Epidermal melanocyte (primary cell): ENCODE measurements around the gene SLC6A11.

Experiments used
- DNase-seq: peaks from one replicate; pipeline ENCODE4 v3.0.0; 2011; ENCODE audit warnings: low spot score; ENCODE audit not compliant: insufficient read length

The SLC6A11 gene

DNA sequence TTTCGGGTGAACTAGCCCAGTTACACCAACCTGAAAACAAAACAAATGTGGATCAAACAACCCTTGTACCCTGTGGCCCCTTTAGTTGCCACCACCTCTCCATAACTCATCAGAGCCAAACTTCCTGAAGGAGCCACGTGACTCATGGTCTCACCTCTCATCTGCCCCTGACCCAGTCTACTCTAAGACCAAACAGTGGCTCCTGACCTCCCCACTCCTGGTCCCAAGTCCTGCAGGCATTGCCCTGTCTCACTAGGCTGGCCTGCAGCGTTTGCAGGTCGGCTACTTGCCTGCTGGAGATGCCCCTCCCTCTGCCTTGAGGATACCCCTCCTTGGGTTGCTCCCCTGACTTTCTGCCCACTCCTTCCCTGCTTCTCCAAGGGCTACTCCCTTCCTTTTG lies 23.1 kb downstream of the SLC6A11 start:
- no peak for DNase-seq

GRCh38 chr3:10841100-10841499 lies 25.1 kb downstream of the SLC6A11 start:
- DNase-seq = no peak

- no peak for DNase-seq
These were observed 27.4 kb downstream of the SLC6A11 start for GRCh38 chr3:10843378-10843777.

DNA sequence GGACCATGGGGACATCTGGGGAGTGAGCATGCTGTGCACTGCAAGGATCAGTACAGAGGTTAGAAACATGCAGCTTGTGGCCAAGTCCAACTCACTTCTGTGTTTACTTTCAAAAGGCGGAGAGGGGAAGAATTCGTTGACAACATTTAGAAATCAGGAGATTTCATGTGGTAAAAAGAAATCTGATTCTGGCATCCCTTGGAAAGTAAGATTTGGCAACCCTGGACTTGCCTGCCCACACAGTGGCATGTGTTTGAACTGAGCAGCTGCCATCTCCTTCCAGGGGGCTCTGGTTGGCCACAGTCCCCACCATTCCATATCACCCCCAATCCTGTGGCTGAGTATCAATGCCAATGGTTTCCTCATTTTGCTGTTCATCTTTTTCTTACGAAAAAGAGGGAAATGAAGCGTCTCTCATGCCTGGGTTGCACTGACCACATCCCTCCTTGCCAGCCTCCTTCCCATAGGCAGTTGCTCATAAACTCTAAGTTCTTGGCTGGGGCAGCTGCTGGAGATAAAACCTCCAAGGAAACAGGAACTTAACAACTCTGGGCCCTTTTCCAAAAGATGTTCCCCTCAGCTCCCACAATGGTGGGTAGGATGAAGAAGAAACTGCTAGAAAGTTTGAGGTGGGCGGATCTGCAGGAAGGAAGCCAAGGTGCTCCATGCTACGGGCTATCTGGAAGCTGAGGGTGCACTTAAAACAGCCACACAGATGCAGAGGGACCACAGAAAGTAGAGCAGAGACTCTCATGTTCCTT lies 29.2 kb downstream of the SLC6A11 start:
- no peak for DNase-seq

DNA sequence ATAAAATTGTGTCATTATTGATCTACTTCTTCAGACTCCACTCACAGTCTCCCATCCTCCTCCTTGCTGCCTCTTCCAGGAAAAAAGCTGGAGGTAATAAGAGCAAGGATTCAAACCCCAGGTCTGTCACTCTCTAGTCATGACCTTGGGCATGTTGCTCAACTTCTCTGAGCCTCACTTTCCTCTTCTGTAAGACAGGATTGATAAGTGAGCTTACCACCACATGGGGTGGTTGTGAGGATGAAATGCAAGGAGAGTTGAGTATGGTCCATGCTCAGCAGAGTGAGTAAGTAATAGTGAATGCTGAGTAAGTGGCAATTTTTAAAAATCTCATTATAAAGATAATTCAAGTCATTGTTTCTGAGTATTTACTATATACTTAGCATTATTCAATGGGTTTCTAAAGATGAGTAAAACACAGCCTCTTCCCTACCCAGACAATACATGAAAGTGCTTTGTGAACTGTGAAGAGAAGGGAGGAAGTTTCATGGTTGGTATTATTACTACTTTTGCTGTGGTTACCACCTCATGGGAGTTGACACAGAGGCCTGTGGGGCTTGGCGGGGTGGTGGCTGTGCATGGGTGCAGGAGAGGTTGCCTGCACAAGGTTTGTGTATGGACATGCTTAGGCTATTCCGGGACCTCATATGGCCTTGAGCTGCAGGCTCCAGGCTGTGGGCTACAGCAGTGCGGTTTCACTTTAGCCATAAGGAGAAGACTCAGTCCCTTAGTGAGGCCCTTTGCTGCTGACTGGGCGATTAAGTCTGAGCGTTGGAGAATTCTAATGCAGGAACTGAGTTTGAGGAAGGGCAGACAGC lies 30.0 kb downstream of the SLC6A11 start:
- no peak for DNase-seq

- no peak for DNase-seq
These were observed 30.6 kb downstream of the SLC6A11 start for GRCh38 chr3:10846657-10846975.

DNA sequence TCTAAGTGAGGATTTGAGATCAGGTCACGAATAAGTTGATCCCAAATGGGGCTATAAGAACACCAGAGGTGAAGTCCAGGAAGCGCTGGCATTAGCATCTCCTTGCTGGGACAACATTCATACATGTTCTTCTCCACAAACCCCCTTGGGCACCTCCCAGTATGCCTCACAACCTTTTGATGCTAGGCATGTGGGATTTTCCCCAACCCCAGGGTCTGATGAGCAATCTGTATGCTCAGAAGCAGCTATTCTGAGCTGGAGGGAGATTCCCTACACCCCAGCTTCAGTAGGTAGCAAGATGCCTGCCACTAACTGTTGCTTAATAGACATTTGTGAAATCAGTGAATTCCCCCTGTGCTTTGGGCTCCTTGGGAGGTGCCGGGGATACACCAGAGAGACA lies 32.2 kb downstream of the SLC6A11 start:
- no peak for DNase-seq

DNA sequence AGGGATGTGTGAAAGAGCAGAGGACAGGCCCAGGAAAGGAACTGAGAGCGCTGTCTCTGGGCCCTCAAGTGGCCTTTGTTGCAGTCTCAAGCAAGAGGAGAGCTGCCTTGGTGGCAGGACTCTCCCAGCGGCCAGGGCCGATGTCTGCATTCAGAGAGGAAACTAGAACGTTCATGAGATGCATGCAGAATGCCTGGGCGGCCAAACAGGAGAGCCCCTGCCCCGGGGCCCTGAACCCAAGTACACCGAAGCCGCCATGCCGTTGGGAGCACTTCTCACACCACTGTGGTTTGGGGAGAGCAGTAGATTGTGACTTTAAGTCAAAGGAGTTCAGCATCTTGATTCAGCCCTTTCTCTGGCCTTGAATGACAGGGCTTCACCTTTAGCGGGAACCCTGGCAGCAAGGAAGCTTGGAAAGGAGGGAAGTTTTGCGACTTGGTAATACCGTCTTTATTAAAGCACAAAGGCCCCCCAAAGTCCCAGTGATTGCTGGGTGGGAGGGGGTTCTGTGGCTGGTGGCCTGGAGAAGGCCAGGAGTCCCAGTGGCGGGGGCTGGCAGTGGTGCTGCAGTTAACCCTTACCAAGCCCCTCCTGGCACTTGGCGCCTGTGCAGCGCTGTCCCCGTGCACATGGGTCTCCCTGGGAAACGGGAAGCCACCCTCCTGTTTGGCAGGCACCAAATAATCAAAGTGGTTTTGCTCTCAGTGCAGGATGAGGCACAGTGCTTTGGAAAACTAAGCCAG lies 36.2 kb downstream of the SLC6A11 start:
- DNase-seq = no peak

GRCh38 chr3:10855083-10855870 lies 39.2 kb downstream of the SLC6A11 start:
- no peak for DNase-seq

DNA sequence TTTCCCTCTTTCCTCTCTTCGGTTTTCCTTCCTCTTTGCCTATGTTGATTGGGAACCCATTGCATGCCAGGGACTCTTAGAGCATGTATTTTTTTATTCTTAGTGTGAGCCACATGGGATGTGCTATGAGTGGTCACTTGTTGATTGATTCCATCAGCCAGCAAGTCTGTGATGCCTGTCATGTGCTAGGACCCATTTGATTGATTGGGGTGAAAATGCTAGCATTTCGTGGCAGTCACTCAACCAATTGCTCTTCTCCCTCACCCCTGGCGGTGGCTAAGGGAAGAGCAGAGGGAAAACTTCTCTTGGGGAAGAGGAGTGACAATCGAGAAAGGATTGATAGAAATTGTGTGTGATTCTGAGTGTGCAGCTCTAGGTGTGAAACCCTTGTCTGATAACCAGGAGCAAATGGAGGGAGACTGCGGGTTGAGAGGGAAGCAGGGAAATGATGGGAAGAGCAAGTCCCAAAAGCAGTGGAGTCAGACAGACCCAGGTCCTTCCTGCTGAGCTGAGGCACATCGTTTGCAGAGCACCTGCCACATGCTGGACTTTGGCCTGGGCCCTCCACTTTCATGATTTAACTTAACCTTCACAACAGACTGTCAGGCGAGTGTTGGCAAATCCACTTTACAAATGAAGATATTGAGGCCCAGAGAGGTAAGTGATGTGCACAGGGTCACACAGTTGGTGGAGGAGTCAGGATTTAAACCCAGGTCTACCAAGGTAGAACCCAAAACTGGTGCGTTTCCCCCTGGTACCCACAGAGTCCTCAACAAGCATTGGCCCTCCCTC lies 40.0 kb downstream of the SLC6A11 start:
- DNase-seq = no peak

GRCh38 chr3:10857235-10857634 lies 41.2 kb downstream of the SLC6A11 start:
- no peak for DNase-seq

- DNase-seq = no peak
These were observed 42.1 kb downstream of the SLC6A11 start for GRCh38 chr3:10858091-10858490.

GRCh38 chr3:10867384-10867783 lies 51.4 kb downstream of the SLC6A11 start:
- no peak for DNase-seq

- DNase-seq = no peak
These were observed 53.4 kb downstream of the SLC6A11 start for GRCh38 chr3:10869460-10869859.

DNA sequence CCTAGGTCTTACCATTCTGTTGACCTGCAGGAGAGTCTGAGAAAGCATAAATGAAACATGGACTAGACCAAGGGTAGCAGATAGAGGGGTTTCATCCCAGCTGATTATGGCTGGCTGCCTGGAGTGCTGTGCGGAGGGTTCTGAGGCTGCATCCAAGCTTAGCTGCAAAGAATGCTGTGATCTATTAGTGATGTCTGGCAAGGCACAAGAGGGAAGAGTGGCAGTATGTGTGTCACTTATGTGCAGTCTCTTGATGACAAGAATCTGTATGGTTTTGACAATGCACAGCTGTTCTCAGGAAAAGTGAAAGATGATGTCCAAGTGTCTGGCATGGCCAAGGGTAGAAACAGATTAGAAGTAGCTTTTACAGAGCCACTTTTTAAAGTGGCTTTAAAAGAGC lies 54.3 kb downstream of the SLC6A11 start:
- no peak for DNase-seq

- no peak for DNase-seq
These were observed 57.4 kb downstream of the SLC6A11 start for GRCh38 chr3:10873415-10873814.

- DNase-seq = no peak
These were observed 59.9 kb downstream of the SLC6A11 start for GRCh38 chr3:10875914-10876313.

GRCh38 chr3:10876661-10877060 lies 60.6 kb downstream of the SLC6A11 start:
- no peak for DNase-seq

DNA sequence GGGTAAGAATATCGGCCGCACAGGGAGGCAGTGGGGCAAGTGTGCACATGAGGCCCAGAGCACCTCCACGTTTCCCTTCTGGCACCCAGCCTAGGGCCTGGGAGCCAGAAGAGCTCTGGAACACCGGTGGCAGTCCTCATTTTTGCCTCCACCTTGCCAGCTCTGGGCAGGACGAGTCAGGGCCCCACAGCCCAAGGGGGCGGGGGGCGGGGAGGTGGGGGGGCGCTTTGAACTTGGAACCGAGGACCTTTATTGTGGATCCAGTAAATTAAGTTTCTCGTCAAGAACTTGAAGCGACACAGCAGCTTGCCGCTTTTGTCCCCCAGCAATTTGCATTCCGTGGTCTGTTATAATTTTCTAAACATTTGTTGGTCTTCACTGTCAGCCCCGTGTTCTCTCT lies 66.8 kb downstream of the SLC6A11 start:
- DNase-seq = no peak

- no peak for DNase-seq
These were observed 67.6 kb downstream of the SLC6A11 start for GRCh38 chr3:10883478-10884234.
